Stimulated activated CD4-positive, alpha-beta T cell treated with anti-CD3 and anti-CD28 coated beads, Interleukin-2, amount 100 ng/mL, for 4 hours (primary cell): ENCODE results near the gene FAM216A.
"Not testable (repeated sequence)": the region's sequence is repeated elsewhere in the genome, so short reads cannot be mapped to it uniquely, and the experiment has no call there.

Source experiments
- DNase-seq: peaks from one replicate; pipeline ENCODE4 v3.0.0-alpha.2; 2020; ENCODE audit warnings: low read depth

FAM216A gene

GRCh38 chr12:110501399-110501751 is 32.7 kb downstream of the FAM216A start:
- DNase-seq: peak; percentile 5

GRCh38 chr12:110501752-110502738 is 33.4 kb downstream of the FAM216A start, which contains the start of the genes RAD9B and VPS29:
TSS of gene RAD9B (plus strand) at chr12:110502331. CDS start at chr12:110502338, 7 bp downstream.
TSS of gene VPS29 (minus strand) at chr12:110502111. CDS start at chr12:110502051, 60 bp downstream.
- peak; percentile 98 for DNase-seq

- no peak for DNase-seq
These were observed 34.8 kb downstream of the FAM216A start for GRCh38 chr12:110503432-110503831.

- DNase-seq: no peak
These were observed 36.7 kb downstream of the FAM216A start for GRCh38 chr12:110505332-110505731.

- DNase-seq: no peak
These were observed 39.5 kb downstream of the FAM216A start for GRCh38 chr12:110508071-110508586.

GRCh38 chr12:110513842-110514241 is 45.2 kb downstream of the FAM216A start:
- DNase-seq: no peak

GRCh38 chr12:110514363-110514762 is 45.7 kb downstream of the FAM216A start:
- DNase-seq: no peak

- no peak for DNase-seq
These were observed 48.4 kb downstream of the FAM216A start for GRCh38 chr12:110516995-110517394.

- DNase-seq: not testable (repeated sequence)
These were observed 49.4 kb downstream of the FAM216A start for GRCh38 chr12:110518014-110518413.

- not testable (repeated sequence) for DNase-seq
These were observed 52.4 kb downstream of the FAM216A start for GRCh38 chr12:110520876-110521712.

- DNase-seq: no peak
These were observed 59.7 kb downstream of the FAM216A start for GRCh38 chr12:110528277-110528839.

GRCh38 chr12:110530511-110530910 is 61.9 kb downstream of the FAM216A start:
- DNase-seq: no peak

GRCh38 chr12:110531741-110532333 is 63.2 kb downstream of the FAM216A start:
- DNase-seq: no peak

- no peak for DNase-seq
These were observed 64.0 kb downstream of the FAM216A start for GRCh38 chr12:110532644-110533043.

- no peak for DNase-seq
These were observed 65.0 kb downstream of the FAM216A start for GRCh38 chr12:110533607-110534006.

GRCh38 chr12:110534811-110535210 is 66.2 kb downstream of the FAM216A start:
- no peak for DNase-seq

GRCh38 chr12:110536834-110537604 is 68.4 kb downstream of the FAM216A start:
- no peak for DNase-seq

GRCh38 chr12:110537605-110538409 is 69.2 kb downstream of the FAM216A start:
- DNase-seq: no peak

GRCh38 chr12:110538869-110539622 is 70.4 kb downstream of the FAM216A start:
- DNase-seq: no peak
